HepG2 (cell line): ENCODE data around the gene NHP2. TPM values are rescaled to one million over a fixed set of nuclear protein-coding genes. Genes with fewer than 3 reads are reported as not detected.
A peak's percentile ranks its signal among the peaks of the same experiment; 100 is the strongest.

Experiments
- CENPT ChIP-seq: sonication (generic); formaldehyde crosslinking; IDR thresholded peaks from 2 replicates; pipeline ENCODE4 v1.8.0; 2022; ENCODE audit warnings: low read depth, mild to moderate bottlenecking, moderate library complexity, missing genetic modification reagents
- ERF ChIP-seq: IDR thresholded peaks from 2 replicates; pipeline ENCODE4 v1.6.1; 2018; ENCODE audit warnings: missing biosample characterization, missing genetic modification reagents
- ETV5 ChIP-seq: IDR thresholded peaks from 2 replicates; pipeline ENCODE4 v1.6.1; 2018; ENCODE audit warnings: missing biosample characterization, missing genetic modification reagents, inconsistent platforms, borderline replicate concordance
- GABPA ChIP-seq, 2 experiments: IDR thresholded peaks; 2 replicates each; pipeline ENCODE4 v1.6.1; 2011 to 2016; ENCODE audit warnings: low read depth in 2 of 2, low read length in 1 of 2, missing biosample characterization in 1 of 2, missing genetic modification characterization in 1 of 2
- HDAC6 ChIP-seq: fragments of 200-600 bp; sonication (generic); IDR thresholded peaks from 2 replicates; pipeline ENCODE4 v1.7.0; 2017; ENCODE audit warnings: mild to moderate bottlenecking, antibody characterized with exemption, low read length, low read depth
- IRF2 ChIP-seq: IDR thresholded peaks from 2 replicates; pipeline ENCODE4 v1.6.1; 2018; ENCODE audit warnings: missing genetic modification reagents, missing compliant biosample characterization
- MAZ ChIP-seq, 2 experiments: sonication (generic) in 1 of 2; formaldehyde crosslinking in 1 of 2; IDR thresholded peaks; 2 replicates each; pipeline versions ENCODE4 v1.5.0 to v1.6.1; 2012 to 2020; ENCODE audit warnings: low read depth in 2 of 2, mild to moderate bottlenecking in 2 of 2, borderline replicate concordance in 1 of 2, improper control_type of control experiment in 1 of 2, low read length in 1 of 2, missing genetic modification reagents in 1 of 2, moderate library complexity in 1 of 2
- MED8 ChIP-seq: sonication (generic); formaldehyde crosslinking; IDR thresholded peaks from 2 replicates; pipeline ENCODE4 v1.8.1; 2023; ENCODE audit warnings: mild to moderate bottlenecking, missing genetic modification reagents; ENCODE audit not compliant: insufficient replicate concordance
- NCOA1 ChIP-seq: sonication (generic); formaldehyde crosslinking; IDR thresholded peaks from 2 replicates; pipeline ENCODE4 v1.9.0; 2021; ENCODE audit warnings: missing genetic modification reagents
- NR2F2 ChIP-seq: IDR thresholded peaks from 2 replicates; pipeline ENCODE4 v1.6.1; 2012; ENCODE audit warnings: low read depth, inconsistent platforms, borderline replicate concordance
- NR3C1 ChIP-seq: sonication (generic); formaldehyde crosslinking; IDR thresholded peaks from 2 replicates; pipeline ENCODE4 v1.4.0; 2020; ENCODE audit warnings: missing genetic modification reagents
- PHB2 ChIP-seq: fragments of 450-650 bp; IDR thresholded peaks from 2 replicates; pipeline ENCODE4 v1.6.1; 2018; ENCODE audit not compliant: partially characterized antibody
- PHF21A ChIP-seq: sonication (generic); formaldehyde crosslinking; IDR thresholded peaks from 2 replicates; pipeline ENCODE4 v1.5.0; 2020; ENCODE audit warnings: mild to moderate bottlenecking, missing genetic modification reagents
- RARG ChIP-seq: sonication (generic); formaldehyde crosslinking; IDR thresholded peaks from 2 replicates; pipeline ENCODE4 v1.4.0; 2020; ENCODE audit warnings: low read depth, mild to moderate bottlenecking, missing genetic modification reagents
- RORA ChIP-seq: sonication (generic); formaldehyde crosslinking; IDR thresholded peaks from 2 replicates; pipeline ENCODE4 v1.5.0; 2020; ENCODE audit warnings: mild to moderate bottlenecking, missing genetic modification reagents, moderate library complexity
- SUZ12 ChIP-seq: fragments of 150-350 bp; IDR thresholded peaks from 2 replicates; pipeline ENCODE4 v1.6.1; 2014; ENCODE audit warnings: low read depth, low read length
- TGIF2 ChIP-seq: IDR thresholded peaks from 2 replicates; pipeline ENCODE4 v1.6.1; 2016; ENCODE audit warnings: control low read depth, missing compliant biosample characterization
- polyA plus RNA-seq, 8 experiments: library from polyadenylated mRNA; depleted of rRNA in 3 of 8; stranded (reverse) in 7 of 8; unstranded in 1 of 8; fragments of >200 nt; fragmentation: Illumina TruSeq in 4 of 8; extraction: Trizol in 4 of 8; gene quantifications; 2 replicates each; pipeline versions ENCODE4 v1.2.1 to v1.2.3, GENCODE V29; 2011 to 2016; ENCODE audit warnings: low read depth in 4 of 8, missing spikeins in 1 of 8, mixed read lengths in 1 of 8; ENCODE audit not compliant: insufficient read depth in 1 of 8
- total RNA-seq, 5 experiments: library from RNA; depleted of rRNA; stranded (reverse); fragments of >200 nt; fragmentation: Illumina TruSeq; extraction: Trizol; gene quantifications; 2 replicates each; pipeline ENCODE4 v1.2.3, GENCODE V29; 2016; ENCODE audit warnings: low read depth in 1 of 5
- TF ChIP-seq, protein P1 (sequence below): sonication (generic); formaldehyde crosslinking; IDR thresholded peaks from 2 replicates; pipeline ENCODE4 v1.4.0; 2020; ENCODE audit warnings: missing genetic modification reagents, mild to moderate bottlenecking, borderline replicate concordance
- TF ChIP-seq, protein P2 (sequence below): sonication (generic); formaldehyde crosslinking; IDR thresholded peaks from 2 replicates; pipeline ENCODE4 v1.9.0; 2021; ENCODE audit warnings: missing genetic modification reagents, mild to moderate bottlenecking, borderline replicate concordance
- TF ChIP-seq, protein P3 (sequence below): sonication (generic); formaldehyde crosslinking; IDR thresholded peaks from 2 replicates; pipeline ENCODE4 v1.5.0; 2020; ENCODE audit warnings: missing genetic modification reagents
- TF ChIP-seq, protein P4 (sequence below): sonication (generic); formaldehyde crosslinking; IDR thresholded peaks from 2 replicates; pipeline ENCODE4 v1.8.0; 2022; ENCODE audit warnings: missing genetic modification reagents, mild to moderate bottlenecking, moderate library complexity, borderline replicate concordance

Gene NHP2
- total and polyA plus RNA-seq, 2 of the 13 experiments (the other 11 are each of a cell fraction or from before 2014, with no cell fraction given), result 56.2 to 96.1 TPM

DNA sequence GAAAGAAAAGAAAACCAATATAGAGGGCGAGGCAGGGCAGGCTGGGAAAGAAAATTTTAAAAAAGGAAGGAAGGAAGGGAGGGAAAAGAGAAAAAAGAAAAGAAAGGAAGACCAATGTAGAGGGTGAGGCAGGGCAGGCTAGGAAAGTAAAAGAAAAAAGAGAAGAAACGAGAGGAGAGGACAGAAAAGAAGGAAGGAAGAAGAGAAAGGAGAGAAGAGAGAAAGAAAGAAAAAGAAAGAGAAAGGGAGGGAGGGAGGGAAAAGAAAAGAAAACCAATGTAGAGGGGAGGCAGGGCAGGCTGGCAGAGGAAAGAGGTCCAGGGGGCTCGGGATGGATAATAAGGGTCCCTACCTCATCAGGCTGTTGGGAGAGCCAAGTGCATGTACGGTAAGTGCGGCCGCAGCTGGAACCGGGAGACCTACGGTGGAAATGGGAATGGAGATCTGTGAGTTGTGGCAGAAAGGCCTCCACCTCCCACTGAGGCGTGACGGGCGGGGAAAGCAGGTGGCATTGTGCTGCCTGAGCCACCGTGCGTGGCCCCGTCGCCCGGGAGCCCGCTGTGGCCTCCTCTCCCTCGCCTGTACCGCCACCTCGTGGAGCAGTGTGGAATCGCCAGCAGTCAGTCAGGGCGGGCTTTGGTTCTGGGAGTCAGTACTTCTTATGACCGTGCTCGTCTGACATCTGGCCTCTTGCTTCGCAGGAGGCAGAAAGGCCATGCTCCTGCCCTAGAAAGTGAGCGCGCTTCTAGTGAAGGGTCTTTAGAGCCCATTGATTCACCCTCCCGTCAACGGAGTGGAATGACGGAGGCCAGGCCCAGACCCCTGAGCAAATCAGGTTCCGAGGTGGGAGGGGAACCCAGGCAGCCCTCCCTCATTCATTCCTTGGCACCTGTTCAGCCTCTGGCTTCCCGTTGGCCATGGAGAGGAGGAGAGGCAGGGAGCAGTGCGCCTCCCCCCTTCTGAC lies 10.4 kb upstream of the NHP2 start (continued):
- TF ChIP-seq, protein P1, sequence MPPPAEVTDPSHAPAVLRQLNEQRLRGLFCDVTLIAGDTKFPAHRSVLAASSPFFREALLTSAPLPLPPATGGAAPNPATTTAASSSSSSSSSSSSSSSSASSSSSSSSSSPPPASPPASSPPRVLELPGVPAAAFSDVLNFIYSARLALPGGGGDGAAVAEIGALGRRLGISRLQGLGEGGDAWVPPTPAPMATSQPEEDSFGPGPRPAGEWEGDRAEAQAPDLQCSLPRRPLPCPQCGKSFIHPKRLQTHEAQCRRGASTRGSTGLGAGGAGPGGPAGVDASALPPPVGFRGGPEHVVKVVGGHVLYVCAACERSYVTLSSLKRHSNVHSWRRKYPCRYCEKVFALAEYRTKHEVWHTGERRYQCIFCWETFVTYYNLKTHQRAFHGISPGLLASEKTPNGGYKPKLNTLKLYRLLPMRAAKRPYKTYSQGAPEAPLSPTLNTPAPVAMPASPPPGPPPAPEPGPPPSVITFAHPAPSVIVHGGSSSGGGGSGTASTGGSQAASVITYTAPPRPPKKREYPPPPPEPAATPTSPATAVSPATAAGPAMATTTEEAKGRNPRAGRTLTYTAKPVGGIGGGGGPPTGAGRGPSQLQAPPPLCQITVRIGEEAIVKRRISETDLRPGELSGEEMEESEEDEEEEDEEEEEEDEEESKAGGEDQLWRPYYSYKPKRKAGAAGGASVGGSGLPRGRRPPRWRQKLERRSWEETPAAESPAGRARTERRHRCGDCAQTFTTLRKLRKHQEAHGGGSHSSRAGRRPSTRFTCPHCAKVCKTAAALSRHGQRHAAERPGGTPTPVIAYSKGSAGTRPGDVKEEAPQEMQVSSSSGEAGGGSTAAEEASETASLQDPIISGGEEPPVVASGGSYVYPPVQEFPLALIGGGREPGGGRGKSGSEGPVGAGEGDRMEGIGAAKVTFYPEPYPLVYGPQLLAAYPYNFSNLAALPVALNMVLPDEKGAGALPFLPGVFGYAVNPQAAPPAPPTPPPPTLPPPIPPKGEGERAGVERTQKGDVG (CRISPR knock-in tag), result no peak
- TF ChIP-seq, protein P2, sequence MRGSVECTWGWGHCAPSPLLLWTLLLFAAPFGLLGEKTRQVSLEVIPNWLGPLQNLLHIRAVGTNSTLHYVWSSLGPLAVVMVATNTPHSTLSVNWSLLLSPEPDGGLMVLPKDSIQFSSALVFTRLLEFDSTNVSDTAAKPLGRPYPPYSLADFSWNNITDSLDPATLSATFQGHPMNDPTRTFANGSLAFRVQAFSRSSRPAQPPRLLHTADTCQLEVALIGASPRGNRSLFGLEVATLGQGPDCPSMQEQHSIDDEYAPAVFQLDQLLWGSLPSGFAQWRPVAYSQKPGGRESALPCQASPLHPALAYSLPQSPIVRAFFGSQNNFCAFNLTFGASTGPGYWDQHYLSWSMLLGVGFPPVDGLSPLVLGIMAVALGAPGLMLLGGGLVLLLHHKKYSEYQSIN (CRISPR knock-in tag), result no peak
- TF ChIP-seq, protein P3, sequence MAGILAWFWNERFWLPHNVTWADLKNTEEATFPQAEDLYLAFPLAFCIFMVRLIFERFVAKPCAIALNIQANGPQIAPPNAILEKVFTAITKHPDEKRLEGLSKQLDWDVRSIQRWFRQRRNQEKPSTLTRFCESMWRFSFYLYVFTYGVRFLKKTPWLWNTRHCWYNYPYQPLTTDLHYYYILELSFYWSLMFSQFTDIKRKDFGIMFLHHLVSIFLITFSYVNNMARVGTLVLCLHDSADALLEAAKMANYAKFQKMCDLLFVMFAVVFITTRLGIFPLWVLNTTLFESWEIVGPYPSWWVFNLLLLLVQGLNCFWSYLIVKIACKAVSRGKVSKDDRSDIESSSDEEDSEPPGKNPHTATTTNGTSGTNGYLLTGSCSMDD, result no peak
- TF ChIP-seq ERF (CRISPR knock-in tag) (0 out of 2 replicates have a peak, but pooled peaks have one; percentile 32), PHB2 (no peak), TGIF2 (CRISPR knock-in tag) (no peak), NCOA1 (CRISPR knock-in tag) (no peak), MAZ (IDR thresholded peaks at IDR 0.05; ENCODE audit: borderline replicate concordance, low read depth, low read length) (no peak), MAZ (CRISPR knock-in tag; IDR thresholded peaks at IDR 0.05; ENCODE audit: low read depth) (peak; percentile 46; the same call in 1 of the 2 replicates), PHF21A (CRISPR knock-in tag) (no peak), NR2F2 (no peak), NR3C1 (no peak), IRF2 (peak; percentile 52; the same call in 1 of the 2 replicates), ETV5 (CRISPR knock-in tag) (no peak), CENPT (CRISPR knock-in tag) (no peak), SUZ12 (no peak), RARG (CRISPR knock-in tag) (no peak), HDAC6 (no peak), GABPA (IDR thresholded peaks at IDR 0.05; ENCODE audit: low read depth, low read length) (no peak), GABPA (CRISPR knock-in tag; IDR thresholded peaks at IDR 0.05; ENCODE audit: low read depth) (no peak), RORA (CRISPR knock-in tag) (no peak), MED8 (no peak)
- TF ChIP-seq, protein P4, sequence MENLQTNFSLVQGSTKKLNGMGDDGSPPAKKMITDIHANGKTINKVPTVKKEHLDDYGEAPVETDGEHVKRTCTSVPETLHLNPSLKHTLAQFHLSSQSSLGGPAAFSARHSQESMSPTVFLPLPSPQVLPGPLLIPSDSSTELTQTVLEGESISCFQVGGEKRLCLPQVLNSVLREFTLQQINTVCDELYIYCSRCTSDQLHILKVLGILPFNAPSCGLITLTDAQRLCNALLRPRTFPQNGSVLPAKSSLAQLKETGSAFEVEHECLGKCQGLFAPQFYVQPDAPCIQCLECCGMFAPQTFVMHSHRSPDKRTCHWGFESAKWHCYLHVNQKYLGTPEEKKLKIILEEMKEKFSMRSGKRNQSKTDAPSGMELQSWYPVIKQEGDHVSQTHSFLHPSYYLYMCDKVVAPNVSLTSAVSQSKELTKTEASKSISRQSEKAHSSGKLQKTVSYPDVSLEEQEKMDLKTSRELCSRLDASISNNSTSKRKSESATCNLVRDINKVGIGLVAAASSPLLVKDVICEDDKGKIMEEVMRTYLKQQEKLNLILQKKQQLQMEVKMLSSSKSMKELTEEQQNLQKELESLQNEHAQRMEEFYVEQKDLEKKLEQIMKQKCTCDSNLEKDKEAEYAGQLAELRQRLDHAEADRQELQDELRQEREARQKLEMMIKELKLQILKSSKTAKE (CRISPR knock-in tag), result no peak
